DMS153 treated with DMSO at 0.1 percent for 48 hours (cell line): ENCODE measurements around the gene IL33.
A peak's percentile ranks its signal among the peaks of the same experiment; 100 is the strongest.

ENCODE experiments used
- DNase-seq: peaks from one replicate; lab custom pipeline; 2025; ENCODE audit not compliant: unreplicated experiment; lab: John Stamatoyannopoulos, UW

The IL33 gene

DNA sequence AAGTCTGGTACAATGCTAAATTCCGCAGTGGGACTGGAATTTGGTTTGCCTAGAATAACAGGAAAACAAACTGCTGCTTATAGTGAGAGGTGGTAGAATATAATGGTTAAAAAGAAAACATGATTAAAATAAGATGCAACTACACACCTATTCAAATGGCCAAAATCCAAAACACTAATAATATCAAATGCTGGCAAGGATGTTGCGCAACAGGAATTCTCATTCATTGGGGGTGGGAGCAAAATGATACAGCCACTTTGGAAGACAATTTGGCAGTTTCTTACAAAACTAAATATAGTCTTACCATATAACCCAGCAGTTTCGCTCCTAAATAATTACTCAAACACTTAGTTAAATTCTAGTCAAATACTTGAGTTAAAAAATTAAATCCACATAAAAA, 61.8 kb downstream of the IL33 start:
- no peak for DNase-seq

DNA sequence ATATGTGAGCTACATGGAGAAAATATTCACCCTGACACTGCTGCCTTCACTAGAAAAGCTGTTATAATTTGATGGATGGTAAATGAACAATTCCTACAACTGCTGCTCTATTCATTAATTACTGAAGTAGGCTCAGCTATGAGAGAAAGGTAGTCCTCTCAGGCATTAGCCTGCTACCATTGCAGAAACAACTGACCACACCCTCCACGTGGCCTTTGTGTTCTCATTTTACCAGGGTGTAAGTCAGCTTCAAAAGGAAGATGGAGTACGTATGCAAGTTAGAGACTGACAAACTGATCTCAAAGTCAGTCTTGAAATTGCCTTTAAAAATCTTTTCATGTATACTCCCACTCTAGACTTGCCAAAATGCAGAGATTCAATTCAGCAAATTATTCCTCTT, 86.3 kb downstream of the IL33 start:
- DNase-seq: no peak

DNA sequence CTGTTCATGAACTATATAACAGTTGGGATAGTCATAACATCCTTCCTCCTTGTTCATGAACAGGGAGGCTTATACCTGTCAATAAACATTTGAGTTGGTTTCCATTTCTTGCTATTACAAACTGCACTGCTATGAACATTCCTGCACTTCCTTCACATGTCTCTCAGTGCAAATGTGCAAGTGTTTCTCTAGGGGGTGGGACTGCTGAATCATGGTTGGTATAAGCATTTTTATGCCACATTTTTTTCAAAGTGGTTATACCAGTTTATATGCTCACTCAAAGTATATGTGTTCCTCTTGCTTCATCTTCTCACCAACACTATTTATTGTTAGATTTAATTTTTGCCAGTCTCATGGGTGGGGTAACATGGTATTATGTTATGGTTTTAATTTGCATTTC, 86.8 kb downstream of the IL33 start:
- no peak for DNase-seq

DNA sequence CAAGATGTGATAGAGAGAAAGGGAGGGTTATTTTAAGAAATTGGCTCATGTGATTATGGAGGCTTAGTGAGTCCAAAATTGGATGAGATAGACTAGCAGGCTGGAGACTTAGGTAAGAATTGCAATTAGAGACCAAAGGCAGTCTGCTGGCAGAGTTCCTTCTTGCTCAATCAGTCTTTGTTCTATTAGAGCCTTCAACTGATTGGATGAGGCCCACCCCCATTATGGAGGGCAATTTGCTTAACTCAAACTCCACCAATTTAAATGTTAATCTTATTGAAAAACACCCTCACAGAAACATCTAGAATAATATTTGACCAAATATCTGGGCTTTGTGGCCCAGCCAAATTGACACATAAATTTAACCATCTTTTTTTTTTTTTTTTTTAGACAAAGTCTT, 88.6 kb downstream of the IL33 start:
- no peak for DNase-seq

DNA sequence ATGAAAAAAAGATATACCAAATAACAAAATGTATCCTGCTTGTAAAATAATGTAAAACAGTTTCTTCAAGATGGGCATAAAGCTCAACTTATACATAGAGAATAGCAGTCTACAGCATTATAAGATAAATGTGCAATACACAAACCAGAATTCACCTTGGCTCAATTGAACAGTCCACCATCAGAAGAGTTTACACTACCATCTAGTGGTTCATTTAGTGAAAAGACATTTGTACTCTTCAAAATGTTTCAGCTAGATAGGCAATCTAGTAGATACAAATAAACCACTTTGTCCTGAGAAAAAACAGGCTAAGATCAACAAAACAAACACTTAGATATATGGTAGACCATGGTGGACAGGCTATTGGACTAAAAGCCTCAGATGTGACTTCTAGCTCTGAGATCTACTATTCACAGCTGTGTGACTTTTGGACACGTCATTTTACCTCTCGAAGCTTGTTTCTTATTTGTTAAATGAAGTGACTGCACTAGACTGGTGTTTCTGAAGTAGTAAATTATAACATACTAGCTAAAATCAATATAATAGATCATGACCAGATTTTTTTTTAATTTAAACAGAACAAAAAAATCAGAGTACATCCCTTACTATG, 90.5 kb downstream of the IL33 start:
- peak; percentile 76 for DNase-seq
